Activated T-helper 17 cell treated with anti-CD3 and anti-CD28 coated beads, Interleukin-2, amount 50 U/mL, for 72 hours (primary cell): ENCODE results near the gene CPN1. TPM values are rescaled to one million over a fixed set of nuclear protein-coding genes. Genes with fewer than 3 reads are reported as not detected.
"Not testable (repeated sequence)": the region's sequence is repeated elsewhere in the genome, so short reads cannot be mapped to it uniquely, and the experiment has no call there.

Experiments used
- ATAC-seq: fragments of 150-1000 bp; cut with Tn5 transposase; replicated peaks from 2 replicates; pipeline ENCODE4 v1.10.0; 2021; ENCODE audit warnings: mild to moderate bottlenecking, moderate library complexity
- H3K27ac Mint-ChIP-seq: one replicate; pipeline ENCODE4 v1.8.0; 2022; ENCODE audit warnings: mixed read lengths
- H3K27me3 Mint-ChIP-seq: one replicate; pipeline ENCODE4 v1.8.0; 2022; ENCODE audit warnings: mixed read lengths
- H3K36me3 Mint-ChIP-seq: one replicate; pipeline ENCODE4 v1.8.0; 2022; ENCODE audit warnings: low read depth, mild to moderate bottlenecking, mixed read lengths
- H3K4me1 Mint-ChIP-seq: one replicate; pipeline ENCODE4 v1.8.0; 2022; ENCODE audit warnings: mixed read lengths
- H3K4me3 Mint-ChIP-seq: one replicate; pipeline ENCODE4 v1.8.0; 2022; ENCODE audit warnings: mild to moderate bottlenecking, mixed read lengths
- H3K9me3 Mint-ChIP-seq: one replicate; pipeline ENCODE4 v1.8.0; 2022; ENCODE audit warnings: mixed read lengths
- total RNA-seq, 2 donors: library from RNA; stranded (reverse); gene quantifications; one replicate each; pipeline ENCODE4 v1.2.3, GENCODE V29; 2022

The CPN1 gene
- total RNA-seq, 2 donors from 2014 or later, result not detected

GRCh38 chr10:100101192-100102076 lies 19.8 kb upstream of the CPN1 start:
- Mint-ChIP-seq H3K4me3 (no peak overlapping the region), H3K9me3 (no peaks in the 10 kb centered on the region), H3K27me3 (peaks cover 30% of the 10 kb centered on the region), H3K27ac (no peak overlapping the region), H3K36me3 (no peaks in the 10 kb centered on the region), H3K4me1 (no peaks in the 10 kb centered on the region)
- ATAC-seq, result no peak

- H3K9me3 Mint-ChIP-seq, result no peaks in the 10 kb centered on the region
- no peak overlapping the region for H3K27ac Mint-ChIP-seq
- no peak overlapping the region for H3K4me3 Mint-ChIP-seq
- H3K4me1 Mint-ChIP-seq, result no peaks in the 10 kb centered on the region
- peaks cover 33% of the 10 kb centered on the region for H3K27me3 Mint-ChIP-seq
- no peak for ATAC-seq
- no peaks in the 10 kb centered on the region for H3K36me3 Mint-ChIP-seq
Observed at GRCh38 chr10:100100651-100101184, 19.0 kb upstream of the CPN1 start.

- Mint-ChIP-seq H3K9me3 (no peaks in the 10 kb centered on the region), H3K36me3 (no peaks in the 10 kb centered on the region), H3K27ac (no peak overlapping the region)
Observed at GRCh38 chr10:100089241-100089640, 7.6 kb upstream of the CPN1 start.

GRCh38 chr10:100086708-100087107 lies 5.0 kb upstream of the CPN1 start:
- peaks cover 18% of the 10 kb centered on the region for H3K27me3 Mint-ChIP-seq
- not testable (repeated sequence) for H3K4me3 Mint-ChIP-seq, H3K9me3 Mint-ChIP-seq

More at GRCh38 chr10:100089241-100089640, 7.6 kb upstream of the CPN1 start:
- Mint-ChIP-seq H3K27me3 (peaks cover 13% of the 10 kb centered on the region), H3K4me3 (no peak overlapping the region), H3K4me1 (no peaks in the 10 kb centered on the region)
- ATAC-seq, result no peak

GRCh38 chr10:100085596-100085995 lies 3.9 kb upstream of the CPN1 start:
- Mint-ChIP-seq H3K27ac (no peak overlapping the region), H3K4me3 (no peak overlapping the region), H3K9me3 (no peaks in the 10 kb centered on the region), H3K27me3 (peaks cover 28% of the 10 kb centered on the region), H3K4me1 (no peaks in the 10 kb centered on the region), H3K36me3 (no peaks in the 10 kb centered on the region)
- no peak for ATAC-seq

More at GRCh38 chr10:100086708-100087107, 5.0 kb upstream of the CPN1 start:
- not testable (repeated sequence) for H3K4me1 Mint-ChIP-seq, H3K36me3 Mint-ChIP-seq, ATAC-seq, H3K27ac Mint-ChIP-seq

- no peak overlapping the region for H3K4me3 Mint-ChIP-seq
- peaks cover 31% of the 10 kb centered on the region for H3K27me3 Mint-ChIP-seq
- H3K4me1 Mint-ChIP-seq, result no peaks in the 10 kb centered on the region
- no peaks in the 10 kb centered on the region for H3K9me3 Mint-ChIP-seq
- H3K27ac Mint-ChIP-seq, result no peak overlapping the region
- no peak for ATAC-seq
- H3K36me3 Mint-ChIP-seq, result no peaks in the 10 kb centered on the region
Observed at GRCh38 chr10:100083623-100084022, 2.0 kb upstream of the CPN1 start.

- H3K27me3 Mint-ChIP-seq, result peaks cover 24% of the 10 kb centered on the region
- not testable (repeated sequence) for H3K4me1 Mint-ChIP-seq, ATAC-seq, H3K27ac Mint-ChIP-seq, H3K36me3 Mint-ChIP-seq, H3K9me3 Mint-ChIP-seq, H3K4me3 Mint-ChIP-seq
Observed at GRCh38 chr10:100082276-100082675, 607 bp upstream of the CPN1 start.

- Mint-ChIP-seq H3K4me1 (no peaks in the 10 kb centered on the region), H3K4me3 (no peak overlapping the region), H3K27ac (no peak overlapping the region), H3K36me3 (no peaks in the 10 kb centered on the region), H3K27me3 (peaks cover 19% of the 10 kb centered on the region), H3K9me3 (no peaks in the 10 kb centered on the region)
- ATAC-seq, result no peak
Observed at GRCh38 chr10:100076750-100077149, 4.9 kb downstream of the CPN1 start.

- Mint-ChIP-seq H3K9me3 (no peaks in the 10 kb centered on the region), H3K27ac (no peak overlapping the region), H3K4me1 (no peaks in the 10 kb centered on the region), H3K27me3 (peaks cover 9% of the 10 kb centered on the region), H3K4me3 (no peak overlapping the region), H3K36me3 (no peaks in the 10 kb centered on the region)
- no peak for ATAC-seq
Observed at GRCh38 chr10:100075426-100076220, 6.0 kb downstream of the CPN1 start.

GRCh38 chr10:100072514-100072913 lies 9.2 kb downstream of the CPN1 start:
- no peaks in the 10 kb centered on the region for H3K9me3 Mint-ChIP-seq

GRCh38 chr10:100071529-100071928 lies 10.1 kb downstream of the CPN1 start:
- Mint-ChIP-seq H3K4me3 (no peak overlapping the region), H3K9me3 (no peaks in the 10 kb centered on the region), H3K27me3 (no peaks in the 10 kb centered on the region), H3K4me1 (no peaks in the 10 kb centered on the region), H3K27ac (no peak overlapping the region), H3K36me3 (no peaks in the 10 kb centered on the region)
- no peak for ATAC-seq

More at GRCh38 chr10:100072514-100072913, 9.2 kb downstream of the CPN1 start:
- ATAC-seq, result no peak
- no peak overlapping the region for H3K4me3 Mint-ChIP-seq
- H3K27me3 Mint-ChIP-seq, result no peaks in the 10 kb centered on the region
- no peak overlapping the region for H3K27ac Mint-ChIP-seq
- H3K36me3 Mint-ChIP-seq, result no peaks in the 10 kb centered on the region
- H3K4me1 Mint-ChIP-seq, result no peaks in the 10 kb centered on the region

- Mint-ChIP-seq H3K9me3 (no peaks in the 10 kb centered on the region), H3K36me3 (no peaks in the 10 kb centered on the region), H3K27ac (no peak overlapping the region), H3K27me3 (peaks cover 11% of the 10 kb centered on the region), H3K4me1 (no peaks in the 10 kb centered on the region), H3K4me3 (no peak overlapping the region)
- ATAC-seq, result no peak
Observed at GRCh38 chr10:100067466-100067865, 14.2 kb downstream of the CPN1 start.

GRCh38 chr10:100065084-100065660 lies 16.5 kb downstream of the CPN1 start:
- no peaks in the 10 kb centered on the region for H3K9me3 Mint-ChIP-seq
- no peaks in the 10 kb centered on the region for H3K4me1 Mint-ChIP-seq
- no peaks in the 10 kb centered on the region for H3K36me3 Mint-ChIP-seq
- H3K4me3 Mint-ChIP-seq, result no peak overlapping the region
- H3K27ac Mint-ChIP-seq, result no peak overlapping the region
- H3K27me3 Mint-ChIP-seq, result peaks cover 14% of the 10 kb centered on the region
- no peak for ATAC-seq

- ATAC-seq, result no peak
- Mint-ChIP-seq H3K27me3 (peaks cover 28% of the 10 kb centered on the region), H3K36me3 (no peaks in the 10 kb centered on the region), H3K9me3 (no peaks in the 10 kb centered on the region), H3K4me1 (no peaks in the 10 kb centered on the region), H3K27ac (no peak overlapping the region), H3K4me3 (no peak overlapping the region)
Observed at GRCh38 chr10:100061401-100061800, 20.3 kb downstream of the CPN1 start.
